ENCODE measurements around the gene FOXP1. TPM values are rescaled to one million over a fixed set of nuclear protein-coding genes. Genes with fewer than 3 reads are reported as not detected.

Gene FOXP1
- total and polyA plus RNA-seq, 9 of the 15 experiments (the other 6 are each of a cell fraction or from before 2014, with no cell fraction given) = 7.7 to 34.5 (median 13.7) TPM

GRCh38 chr3:71118436-71118835, 465.1 kb downstream of the FOXP1 start (continued):
- TF ChIP-seq, protein P1, sequence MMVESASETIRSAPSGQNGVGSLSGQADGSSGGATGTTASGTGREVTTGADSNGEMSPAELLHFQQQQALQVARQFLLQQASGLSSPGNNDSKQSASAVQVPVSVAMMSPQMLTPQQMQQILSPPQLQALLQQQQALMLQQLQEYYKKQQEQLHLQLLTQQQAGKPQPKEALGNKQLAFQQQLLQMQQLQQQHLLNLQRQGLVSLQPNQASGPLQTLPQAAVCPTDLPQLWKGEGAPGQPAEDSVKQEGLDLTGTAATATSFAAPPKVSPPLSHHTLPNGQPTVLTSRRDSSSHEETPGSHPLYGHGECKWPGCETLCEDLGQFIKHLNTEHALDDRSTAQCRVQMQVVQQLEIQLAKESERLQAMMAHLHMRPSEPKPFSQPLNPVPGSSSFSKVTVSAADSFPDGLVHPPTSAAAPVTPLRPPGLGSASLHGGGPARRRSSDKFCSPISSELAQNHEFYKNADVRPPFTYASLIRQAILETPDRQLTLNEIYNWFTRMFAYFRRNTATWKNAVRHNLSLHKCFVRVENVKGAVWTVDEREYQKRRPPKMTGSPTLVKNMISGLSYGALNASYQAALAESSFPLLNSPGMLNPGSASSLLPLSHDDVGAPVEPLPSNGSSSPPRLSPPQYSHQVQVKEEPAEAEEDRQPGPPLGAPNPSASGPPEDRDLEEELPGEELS (CRISPR knock-in tag; IDR thresholded peaks at IDR 0.05; ENCODE audit: borderline replicate concordance) = no peak

DNA sequence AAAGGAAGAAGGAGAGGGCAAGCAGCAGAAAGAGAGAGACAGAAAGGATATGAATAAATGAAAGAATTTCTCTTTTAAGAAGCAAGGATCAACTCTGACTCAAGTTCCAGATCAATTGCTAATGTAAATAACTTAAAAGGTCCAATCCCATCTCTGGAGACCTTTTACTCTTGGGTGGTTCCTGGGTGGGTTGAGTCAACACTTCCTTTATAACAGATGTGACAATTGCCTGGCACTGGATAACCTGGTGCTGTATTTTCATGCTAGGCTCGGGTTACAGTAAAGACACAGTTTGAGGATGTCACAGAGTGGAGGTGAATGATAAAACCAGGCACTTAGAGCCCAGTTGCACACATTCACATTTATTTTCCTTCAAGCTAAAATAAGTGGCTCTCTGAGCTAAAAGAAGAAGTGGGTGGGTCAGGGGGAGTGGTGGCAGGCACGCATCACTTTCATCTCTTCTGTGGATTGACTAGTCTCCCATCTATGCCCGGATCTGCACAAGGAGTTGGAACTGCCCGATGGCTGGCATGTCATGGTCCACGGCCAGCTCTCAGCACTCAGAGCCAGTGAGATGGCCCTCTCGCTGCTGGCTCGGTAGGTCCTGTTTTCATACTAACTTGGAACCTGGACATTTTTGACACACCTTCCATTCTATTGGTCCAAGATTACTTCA, 465.8 kb downstream of the FOXP1 start:
- 70% methylated on average over 5 of the region's 7 CpGs for WGBS (ENCODE audit: insufficient coverage, low coverage, missing lambda C conversion rate)

More for the DNA sequence above, 465.8 kb downstream of the FOXP1 start:
- Histone ChIP-seq H3K9me1 (ENCODE audit: control insufficient read depth, insufficient read depth, low read length) (no peaks in the 10 kb centered on the region), H3K27me3 (ENCODE audit: control insufficient read depth in 2 of 2, insufficient read depth in 2 of 2, low read length in 2 of 2) (no peaks in the 10 kb centered on the region), H3K36me3 (ENCODE audit: control insufficient read depth, insufficient read depth, low read length) (peaks cover 7% of the 10 kb centered on the region; the same call in 1 of the 3 replicates), H3K4me1 (replicated peaks in 1 of 2; ENCODE audit: control insufficient read depth in 2 of 2, insufficient read depth in 2 of 2, low read length in 2 of 2) (no peaks in the 10 kb centered on the region; a peak in 1 of 5 replicates), H3K4me2 (ENCODE audit: insufficient read depth, low read length) (no peak overlapping the region), H3K9ac (ENCODE audit: insufficient read depth in 1 of 2, low read depth in 2 of 2, low read length in 2 of 2) (no peak overlapping the region), H3K4me3 (no peak overlapping the region), H3K79me2 (ENCODE audit: control insufficient read depth, insufficient read depth, low read length) (no peaks in the 10 kb centered on the region; the same call in 2 of the 3 replicates), H2AFZ (ENCODE audit: low read depth, low read length) (no peak overlapping the region), H4K20me1 (replicated peaks; ENCODE audit: control insufficient read depth, insufficient read depth, low read length) (no peaks in the 10 kb centered on the region), H3K9me3 (replicated peaks; ENCODE audit: control insufficient read depth, insufficient read depth, low read depth, low read length) (no peaks in the 10 kb centered on the region), H3K27ac (ENCODE audit: extremely low read depth, low read depth, low read length) (no peak overlapping the region)
- no peak for DNase-seq (ENCODE audit: extremely low read depth in 1 of 4, low spot score in 3 of 4)
- in situ Hi-C loops (cut with MboI) = no loop called here
- ATAC-seq = no peak
- CTCF ChIA-PET (ENCODE audit: low intra/inter-chr PET ratio) = no interaction called here
- no TSS peak for BruUV-seq (replicated peaks)
- TF ChIP-seq FOXK2 (conservative IDR thresholded peaks at IDR 0.05 in 1 of 2, IDR thresholded peaks at IDR 0.05 in 1 of 2; ENCODE audit: low read depth in 2 of 2) (no peak), NR4A1 (CRISPR knock-in tag; IDR thresholded peaks at IDR 0.05) (no peak), NR4A1 (tag; IDR thresholded peaks at IDR 0.05) (no peak), PTTG1 (tag; IDR thresholded peaks at IDR 0.05; ENCODE audit: low read depth) (no peak), ARID3B (CRISPR knock-in tag; IDR thresholded peaks at IDR 0.05; ENCODE audit: borderline replicate concordance) (no peak), TSC22D4 (tag; IDR thresholded peaks at IDR 0.05) (no peak), ETV5 (CRISPR knock-in tag; IDR thresholded peaks at IDR 0.05; ENCODE audit: low read depth) (no peak), FOXA3 (CRISPR knock-in tag; conservative IDR thresholded peaks at IDR 0.05 in 1 of 2, IDR thresholded peaks at IDR 0.05 in 1 of 2) (no peak), JUNB (CRISPR knock-in tag; conservative IDR thresholded peaks at IDR 0.05) (no peak), CBFB (CRISPR knock-in tag; IDR thresholded peaks at IDR 0.05) (no peak), DIDO1 (tag; IDR thresholded peaks at IDR 0.05; ENCODE audit: low read depth) (no peak), ETS2 (tag; IDR thresholded peaks at IDR 0.05; ENCODE audit: borderline replicate concordance, poor library complexity, severe bottlenecking) (no peak), NFIX (CRISPR knock-in tag; IDR thresholded peaks at IDR 0.05; ENCODE audit: low read depth) (no peak)
- TF ChIP-seq, protein P2, sequence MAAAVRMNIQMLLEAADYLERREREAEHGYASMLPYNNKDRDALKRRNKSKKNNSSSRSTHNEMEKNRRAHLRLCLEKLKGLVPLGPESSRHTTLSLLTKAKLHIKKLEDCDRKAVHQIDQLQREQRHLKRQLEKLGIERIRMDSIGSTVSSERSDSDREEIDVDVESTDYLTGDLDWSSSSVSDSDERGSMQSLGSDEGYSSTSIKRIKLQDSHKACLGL (CRISPR knock-in tag; IDR thresholded peaks at IDR 0.05; ENCODE audit: borderline replicate concordance, poor library complexity, severe bottlenecking) = no peak
- POLR2A ChIA-PET = interaction anchor here (0.6 kb wide), 1 partner anchor 1080 kb away, joined by 3 read pairs; no protein-coding TSS in a partner anchor
- intact Hi-C loops (cut with micrococcal nuclease) = no loop called here
- no peak for FAIRE-seq
